HEK293 (cell line): ENCODE data around the gene FCHO1.

Experiments
- CTCF ChIA-PET: fragments of 350-600 bp; formaldehyde crosslinking; extraction: SDS; loops from one replicate; lab custom pipeline; 2021; ENCODE audit warnings: antibody characterized with exemption; lab: Yijun Ruan, JAX
- POLR2A ChIA-PET: fragments of 300-600 bp; formaldehyde crosslinking; extraction: SDS; loops from one replicate; lab custom pipeline; 2020; ENCODE audit warnings: antibody characterized with exemption, inconsistent platforms; lab: Yijun Ruan, JAX
- H3K27ac ChIP-seq: fragments of 200-500 bp; sonication (Bioruptor generic); 2 replicates; pipeline ENCODE4 v1.5.1; 2014; ENCODE audit warnings: low read depth, low read length, control low read depth, inconsistent platforms; ENCODE audit errors: extremely low read depth
- H3K36me3 ChIP-seq, 2 experiments: fragments of 200-500 bp in 1 of 2; sonication (Bioruptor generic) in 1 of 2; 1 replicate in 1 of 2; 2 replicates in 1 of 2; pipeline ENCODE4 v1.5.1; 2014 to 2017; ENCODE audit warnings: inconsistent platforms in 2 of 2, low read length in 2 of 2; ENCODE audit not compliant: control insufficient read depth in 2 of 2, insufficient read depth in 1 of 2
- H3K4me1 ChIP-seq: fragments of 200-500 bp; sonication (Bioruptor generic); 2 replicates; pipeline ENCODE4 v1.5.1; 2014; ENCODE audit warnings: mild to moderate bottlenecking, low read length, inconsistent platforms; ENCODE audit not compliant: control insufficient read depth, insufficient read depth
- H3K4me3 ChIP-seq: 2 replicates; pipeline ENCODE4 v1.5.1; 2011; ENCODE audit warnings: low read depth, mild to moderate bottlenecking, control low read depth, low read length, moderate library complexity
- H3K9me3 ChIP-seq: fragments of 200-500 bp; sonication (Bioruptor generic); 2 replicates; pipeline ENCODE4 v1.5.1; 2014; ENCODE audit warnings: low read depth, low read length, inconsistent platforms; ENCODE audit not compliant: control insufficient read depth, insufficient read depth
- BCL11A ChIP-seq: fragments of 450-650 bp; formaldehyde crosslinking; IDR thresholded peaks from 2 replicates; pipeline ENCODE4 v1.5.1; 2016; ENCODE audit warnings: low read depth, missing biosample characterization, missing genetic modification characterization
- GLI4 ChIP-seq: fragments of 450-650 bp; formaldehyde crosslinking; IDR thresholded peaks from 2 replicates; pipeline ENCODE4 v1.5.1; 2016; ENCODE audit warnings: missing biosample characterization, missing genetic modification characterization
- GLIS1 ChIP-seq: fragments of 450-650 bp; formaldehyde crosslinking; IDR thresholded peaks from 2 replicates; pipeline ENCODE4 v1.5.1; 2016; ENCODE audit warnings: missing biosample characterization, missing genetic modification characterization
- KLF8 ChIP-seq: fragments of 450-650 bp; formaldehyde crosslinking; IDR thresholded peaks from 2 replicates; pipeline ENCODE4 v1.5.1; 2016; ENCODE audit warnings: missing biosample characterization, missing genetic modification characterization
- ZBTB17 ChIP-seq: fragments of 450-650 bp; formaldehyde crosslinking; IDR thresholded peaks from 2 replicates; pipeline ENCODE4 v1.5.1; 2016; ENCODE audit warnings: missing biosample characterization, missing genetic modification characterization
- ZBTB20 ChIP-seq: fragments of 450-650 bp; formaldehyde crosslinking; IDR thresholded peaks from 2 replicates; pipeline ENCODE4 v1.5.1; 2016; ENCODE audit warnings: missing biosample characterization, missing genetic modification characterization
- ZBTB6 ChIP-seq: fragments of 450-650 bp; formaldehyde crosslinking; IDR thresholded peaks from 2 replicates; pipeline ENCODE4 v1.5.1; 2017; ENCODE audit warnings: missing biosample characterization, missing genetic modification characterization
- ZFP41 ChIP-seq: fragments of 450-650 bp; formaldehyde crosslinking; IDR thresholded peaks from 2 replicates; pipeline ENCODE4 v1.5.1; 2016; ENCODE audit warnings: missing biosample characterization, missing genetic modification characterization, borderline replicate concordance
- ZNF10 ChIP-seq: fragments of 450-650 bp; formaldehyde crosslinking; IDR thresholded peaks from 2 replicates; pipeline ENCODE4 v1.5.1; 2017; ENCODE audit warnings: missing biosample characterization, missing genetic modification characterization
- ZNF133 ChIP-seq: fragments of 450-650 bp; formaldehyde crosslinking; IDR thresholded peaks from 2 replicates; pipeline ENCODE4 v1.5.1; 2016; ENCODE audit warnings: missing biosample characterization, missing genetic modification characterization
- ZNF138 ChIP-seq: fragments of 450-650 bp; formaldehyde crosslinking; IDR thresholded peaks from 2 replicates; pipeline ENCODE4 v1.5.1; 2016; ENCODE audit warnings: missing biosample characterization, missing genetic modification characterization, borderline replicate concordance
- ZNF140 ChIP-seq: fragments of 450-650 bp; formaldehyde crosslinking; IDR thresholded peaks from 2 replicates; pipeline ENCODE4 v1.5.1; 2016; ENCODE audit warnings: missing biosample characterization, missing genetic modification characterization
- ZNF16 ChIP-seq: fragments of 450-650 bp; formaldehyde crosslinking; IDR thresholded peaks from 2 replicates; pipeline ENCODE4 v1.5.1; 2016; ENCODE audit warnings: low read depth, missing biosample characterization, missing genetic modification characterization
- ZNF221 ChIP-seq: fragments of 450-650 bp; formaldehyde crosslinking; IDR thresholded peaks from 2 replicates; pipeline ENCODE4 v1.5.1; 2017; ENCODE audit warnings: missing biosample characterization, missing genetic modification characterization, borderline replicate concordance
- ZNF248 ChIP-seq: fragments of 450-650 bp; formaldehyde crosslinking; IDR thresholded peaks from 2 replicates; pipeline ENCODE4 v1.5.1; 2017; ENCODE audit warnings: missing biosample characterization, missing genetic modification characterization
- ZNF37A ChIP-seq: fragments of 450-650 bp; IDR thresholded peaks from 2 replicates; pipeline ENCODE4 v1.5.1; 2018; ENCODE audit warnings: missing biosample characterization, missing genetic modification characterization
- ZNF514 ChIP-seq: fragments of 450-650 bp; formaldehyde crosslinking; IDR thresholded peaks from 2 replicates; pipeline ENCODE4 v1.5.1; 2016; ENCODE audit warnings: missing biosample characterization, missing genetic modification characterization
- ZNF571 ChIP-seq: fragments of 450-650 bp; formaldehyde crosslinking; IDR thresholded peaks from 2 replicates; pipeline ENCODE4 v1.5.0; 2017; ENCODE audit warnings: missing biosample characterization, missing genetic modification characterization
- ZNF623 ChIP-seq: fragments of 450-650 bp; formaldehyde crosslinking; IDR thresholded peaks from 2 replicates; pipeline ENCODE4 v1.5.1; 2016; ENCODE audit warnings: missing biosample characterization, missing genetic modification characterization
- ZNF830 ChIP-seq: fragments of 450-650 bp; IDR thresholded peaks from 2 replicates; pipeline ENCODE4 v1.5.0; 2018; ENCODE audit warnings: missing biosample characterization, missing genetic modification characterization, low read depth, mild to moderate bottlenecking, moderate library complexity

Gene FCHO1

GRCh38 chr19:17802137-17802858, 51.0 kb downstream of the FCHO1 start:
- Histone ChIP-seq H3K4me1 (no peaks in the 10 kb centered on the region), H3K4me3 (no peak overlapping the region), H3K36me3 (no peaks in the 10 kb centered on the region), H3K27ac (no peak overlapping the region), H3K9me3 (no peaks in the 10 kb centered on the region)
- ChIA-PET POLR2A (no interaction called here), CTCF (interaction anchor here (0.7 to 1.4 kb wide), 4 partner anchors 18 to 36 kb away, joined by 3 read pairs; no protein-coding TSS in a partner anchor)
- TF ChIP-seq ZBTB17 (tag by site-specific recombination) (0 out of 2 replicates have a peak, but pooled peaks have one; percentile 24), KLF8 (tag by site-specific recombination) (no peak), ZNF133 (no peak), ZNF571 (no peak), ZFP41 (tag by site-specific recombination) (no peak), ZNF140 (tag by site-specific recombination) (no peak), BCL11A (tag by site-specific recombination) (no peak), ZBTB6 (tag by site-specific recombination) (no peak), ZNF248 (tag by site-specific recombination) (no peak), ZNF37A (tag by site-specific recombination) (no peak), GLIS1 (tag by site-specific recombination) (peak; percentile 55), ZNF623 (peak; percentile 98)
- TF ChIP-seq, all 188 proteins: peak for 3

GRCh38 chr19:17803264-17803896, 52.1 kb downstream of the FCHO1 start:
- no peak for TF ChIP-seq ZNF514
- TF ChIP-seq ZBTB6 (tag by site-specific recombination), result no peak
- no peak for TF ChIP-seq ZBTB20 (tag by site-specific recombination)
- no peak for TF ChIP-seq ZNF138
- TF ChIP-seq ZNF10, result no peak
- TF ChIP-seq ZNF830 (tag by site-specific recombination), result no peak
- TF ChIP-seq ZNF140 (tag by site-specific recombination), result no peak
- Histone ChIP-seq H3K36me3 (no peaks in the 10 kb centered on the region), H3K27ac (no peak overlapping the region), H3K4me3 (no peak overlapping the region), H3K9me3 (no peaks in the 10 kb centered on the region), H3K4me1 (no peaks in the 10 kb centered on the region)
- POLR2A ChIA-PET, result no interaction called here
- CTCF ChIA-PET, result interaction anchor here (0.6 to 1.0 kb wide), 3 partner anchors 19 to 92 kb away, joined by 3 read pairs; no protein-coding TSS in a partner anchor

- ChIA-PET POLR2A (no interaction called here), CTCF (interaction anchor here (0.6 to 1.0 kb wide), 3 partner anchors 15 to 41 kb away, joined by 3 to 4 read pairs (median 3); no protein-coding TSS in a partner anchor)
- H3K36me3 ChIP-seq, result no peaks in the 10 kb centered on the region
- H3K4me3 ChIP-seq, result no peak overlapping the region
- TF ChIP-seq GLI4 (tag by site-specific recombination), result no peak
- no peak for TF ChIP-seq ZNF221 (tag by site-specific recombination)
- TF ChIP-seq ZNF16, result 0 out of 2 replicates have a peak, but pooled peaks have one; percentile 41
- peak; percentile 96 for TF ChIP-seq ZNF623
- no peaks in the 10 kb centered on the region for H3K4me1 ChIP-seq
- no peaks in the 10 kb centered on the region for H3K9me3 ChIP-seq
- no peak overlapping the region for H3K27ac ChIP-seq
Observed at GRCh38 chr19:17805427-17805826, 54.1 kb downstream of the FCHO1 start.
